GM21367 (cell line): ENCODE measurements around the gene CACNA1D.

ENCODE experiments used
- ATAC-seq: cut with Tn5 transposase; IDR thresholded peaks from one replicate; pipeline ENCODE4 v1.9.1; 2021; ENCODE audit not compliant: unreplicated experiment

The CACNA1D gene

GRCh38 chr3:53803124-53803815 lies 308.9 kb downstream of the CACNA1D start:
- ATAC-seq = no peak

- ATAC-seq = no peak
Observed at GRCh38 chr3:53803816-53804695, 309.6 kb downstream of the CACNA1D start.

GRCh38 chr3:53804697-53805462 lies 310.5 kb downstream of the CACNA1D start:
- ATAC-seq = no peak

- ATAC-seq = no peak
Observed at GRCh38 chr3:53805463-53806159, 311.2 kb downstream of the CACNA1D start.

- no peak for ATAC-seq
Observed at GRCh38 chr3:53806182-53807116, 312.0 kb downstream of the CACNA1D start.

GRCh38 chr3:53807117-53807810 lies 312.9 kb downstream of the CACNA1D start:
- no peak for ATAC-seq

GRCh38 chr3:53808496-53808895 lies 314.1 kb downstream of the CACNA1D start:
- ATAC-seq = no peak

- no peak for ATAC-seq
Observed at GRCh38 chr3:53809267-53809666, 314.9 kb downstream of the CACNA1D start.

- no peak for ATAC-seq
Observed at GRCh38 chr3:53809764-53810400, 315.5 kb downstream of the CACNA1D start.

- no peak for ATAC-seq
Observed at GRCh38 chr3:53811143-53811927, 316.9 kb downstream of the CACNA1D start.

GRCh38 chr3:53812434-53812833 lies 318.0 kb downstream of the CACNA1D start:
- ATAC-seq = no peak

GRCh38 chr3:53813229-53813628 lies 318.8 kb downstream of the CACNA1D start:
- no peak for ATAC-seq

GRCh38 chr3:53813876-53814275 lies 319.5 kb downstream of the CACNA1D start:
- no peak for ATAC-seq

GRCh38 chr3:53815067-53815466 lies 320.7 kb downstream of the CACNA1D start:
- ATAC-seq = no peak

GRCh38 chr3:53815651-53816050 lies 321.2 kb downstream of the CACNA1D start:
- no peak for ATAC-seq

- ATAC-seq = no peak
Observed at GRCh38 chr3:53816425-53816824, 322.0 kb downstream of the CACNA1D start.

- ATAC-seq = no peak
Observed at GRCh38 chr3:53817211-53817610, 322.8 kb downstream of the CACNA1D start.

GRCh38 chr3:53817809-53818208 lies 323.4 kb downstream of the CACNA1D start:
- no peak for ATAC-seq
